GM21390 (cell line): ENCODE results near the gene EPSTI1.

Source experiments
- ATAC-seq: cut with Tn5 transposase; IDR thresholded peaks from one replicate; pipeline ENCODE4 v1.9.1; 2021; ENCODE audit not compliant: unreplicated experiment

EPSTI1 gene

DNA sequence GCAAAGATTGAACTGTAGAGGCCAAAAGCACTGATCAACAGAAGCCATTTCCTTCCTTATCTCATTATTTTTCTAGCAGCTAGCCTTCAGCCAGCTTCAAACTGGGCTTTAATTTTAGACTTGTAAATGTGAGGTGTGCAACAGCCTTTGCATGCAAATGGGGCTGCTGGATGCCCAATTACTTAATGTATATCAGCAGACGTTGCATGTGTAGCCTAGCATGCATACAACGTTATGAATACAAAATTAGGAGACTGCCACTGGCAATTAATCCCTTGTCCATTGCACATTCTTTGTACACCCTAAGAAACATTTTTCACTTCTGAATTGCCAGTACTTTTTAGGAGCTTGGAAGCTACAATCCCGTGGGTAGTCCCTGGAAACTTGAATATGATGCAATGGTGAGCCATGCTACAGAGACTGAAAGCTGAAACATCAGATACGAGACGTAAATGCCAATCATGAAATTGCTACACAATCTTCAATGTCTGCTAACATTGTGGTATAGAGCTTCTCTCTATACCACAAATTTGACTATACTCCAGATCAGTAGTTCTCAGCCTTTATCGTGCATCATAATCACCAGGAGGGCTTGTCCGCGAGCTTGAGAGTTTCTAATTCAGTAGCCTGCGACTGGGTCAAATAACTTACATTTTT, 20.2 kb downstream of the EPSTI1 start:
- ATAC-seq: peak; percentile 54

DNA sequence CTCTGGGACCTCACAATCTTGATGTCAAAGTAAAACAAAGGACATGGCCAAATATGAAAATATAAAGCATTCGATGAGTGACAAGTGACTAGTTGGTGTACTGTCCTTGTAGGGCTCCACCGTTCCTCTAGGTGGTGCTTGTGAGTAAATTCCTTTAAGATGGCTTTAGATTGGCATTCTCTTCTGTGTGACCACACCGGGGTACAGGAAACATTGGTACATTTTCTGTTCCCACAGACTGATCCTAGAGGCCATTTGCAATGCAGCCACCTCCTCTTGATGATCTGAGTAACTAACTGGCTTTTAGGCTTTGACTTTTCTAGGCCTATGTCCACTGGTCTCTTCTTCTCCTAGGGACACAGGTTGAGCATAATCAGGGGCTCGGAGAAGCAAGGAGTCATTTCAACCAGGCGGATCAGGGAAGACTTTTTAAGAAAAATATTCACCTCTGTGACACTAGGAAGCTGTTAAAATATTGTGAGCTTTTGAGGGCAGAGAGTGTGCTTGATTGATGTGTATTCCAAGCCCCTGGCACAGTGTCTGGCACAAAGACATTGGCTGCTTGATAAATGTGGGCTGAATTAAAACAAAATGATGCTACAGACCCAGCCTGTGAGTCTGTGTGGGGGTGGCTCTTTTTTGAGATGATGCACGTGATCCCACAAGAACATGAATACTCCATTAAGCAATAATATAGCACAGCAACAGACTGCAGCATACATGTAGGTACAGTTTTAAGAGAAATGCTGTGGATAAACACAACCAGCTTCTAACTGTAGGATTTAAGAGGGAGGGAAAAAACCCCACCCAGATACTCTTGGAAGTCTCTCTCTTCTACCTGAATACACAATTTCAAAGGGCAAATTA, 21.0 kb downstream of the EPSTI1 start:
- peak; percentile 58 for ATAC-seq

DNA sequence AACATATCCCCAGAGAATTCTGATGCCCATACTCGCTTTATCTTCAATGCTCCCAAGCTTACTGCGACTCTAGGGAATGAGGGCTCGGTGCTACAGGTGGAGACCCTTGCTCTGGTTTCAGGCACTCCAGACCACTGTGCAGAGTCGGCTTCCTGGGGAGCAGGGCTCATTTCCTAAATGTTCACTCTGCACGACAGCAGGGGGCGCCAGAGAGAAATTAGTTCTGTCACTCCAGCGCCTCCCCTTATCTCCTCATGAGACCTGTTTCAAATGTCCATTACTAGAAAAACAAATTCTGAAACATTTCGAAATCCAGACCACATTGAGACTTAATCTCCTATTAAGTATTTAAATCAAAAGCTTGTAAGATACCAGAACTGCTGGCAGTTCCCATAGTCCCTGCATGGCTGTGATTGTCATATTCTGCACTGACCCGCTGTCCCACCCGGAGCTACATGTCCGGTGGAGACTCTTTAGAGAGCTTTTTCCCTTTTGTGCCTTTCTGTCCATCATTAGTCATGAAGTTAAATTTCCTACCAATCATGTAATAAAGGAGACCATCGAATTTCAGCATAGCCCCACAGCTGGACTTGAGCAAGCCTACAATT, 22.4 kb downstream of the EPSTI1 start:
- ATAC-seq: no peak

DNA sequence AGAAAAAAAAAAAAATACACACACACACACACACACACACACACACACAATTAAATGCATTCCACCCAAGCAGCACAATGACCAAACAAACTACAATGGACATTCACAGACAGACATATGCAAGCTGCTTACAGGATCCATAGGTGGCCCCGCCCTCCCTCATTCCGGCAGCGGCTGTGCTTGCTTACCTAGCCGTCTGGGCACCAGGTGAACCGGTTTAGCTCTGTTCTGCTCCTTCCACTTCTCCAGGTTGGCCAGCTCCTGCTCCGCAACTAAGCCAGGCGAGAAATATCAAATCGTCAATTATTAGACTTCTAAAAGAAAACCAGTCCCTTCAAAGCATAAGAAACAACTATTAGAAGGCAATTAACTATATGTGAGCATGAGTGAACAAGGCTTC, 23.1 kb downstream of the EPSTI1 start:
- no peak for ATAC-seq

DNA sequence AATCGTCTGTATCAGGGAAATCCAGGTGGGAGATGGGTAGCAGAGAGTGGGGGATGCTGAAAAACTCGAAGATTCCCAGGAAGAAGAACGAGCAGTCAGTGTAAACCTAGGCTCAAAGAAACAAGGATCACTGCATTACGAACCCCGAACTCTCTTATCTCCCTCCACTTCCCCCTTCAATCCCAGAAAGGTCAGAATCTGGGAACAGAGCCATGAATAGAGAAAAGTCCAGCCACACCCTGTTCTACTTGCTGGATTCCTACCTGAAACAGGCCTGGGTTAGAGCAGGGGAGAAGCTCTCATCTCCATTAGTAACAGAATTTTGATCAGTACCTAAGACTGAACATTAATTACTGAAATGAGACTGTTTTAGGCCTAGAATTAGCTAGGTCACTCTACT, 24.4 kb downstream of the EPSTI1 start:
- ATAC-seq: no peak

DNA sequence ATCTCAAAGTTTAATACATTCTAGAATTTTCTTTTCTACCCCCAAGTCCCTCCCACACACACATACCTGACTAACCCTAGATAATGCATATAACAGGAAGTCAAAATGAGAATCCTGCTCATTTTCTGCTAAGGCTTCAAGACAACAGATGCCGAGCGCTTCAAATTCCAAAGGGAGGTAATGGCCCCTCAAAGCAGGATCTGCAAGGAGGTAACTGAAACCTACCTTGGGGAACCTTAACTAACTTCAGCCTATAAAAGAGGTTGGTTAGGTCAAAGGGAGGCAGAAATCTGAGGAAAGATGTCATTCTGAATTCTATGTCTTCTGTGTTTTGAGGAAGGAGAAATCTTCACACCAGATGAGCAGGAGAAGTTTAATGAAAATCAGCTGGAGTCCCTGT, 26.8 kb downstream of the EPSTI1 start:
- ATAC-seq: no peak

DNA sequence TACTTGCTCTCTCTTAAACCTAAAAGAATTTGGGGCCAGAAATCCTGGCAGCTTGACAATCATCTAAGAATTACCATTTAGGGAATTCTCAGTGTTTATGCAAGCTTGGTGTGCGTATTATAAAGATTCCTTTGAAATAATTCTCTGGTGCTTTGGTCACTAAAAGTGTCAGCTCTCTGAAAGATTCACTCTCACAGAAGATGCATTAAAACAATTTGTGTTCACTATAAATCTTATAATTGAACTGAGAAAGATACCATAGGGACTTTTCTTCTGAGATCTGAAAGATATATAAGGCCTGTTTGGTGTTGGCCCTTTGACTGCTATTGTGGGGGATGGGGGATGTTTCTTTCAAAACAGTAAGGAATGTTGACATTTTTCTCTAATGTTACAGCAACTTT, 27.3 kb downstream of the EPSTI1 start:
- ATAC-seq: no peak

DNA sequence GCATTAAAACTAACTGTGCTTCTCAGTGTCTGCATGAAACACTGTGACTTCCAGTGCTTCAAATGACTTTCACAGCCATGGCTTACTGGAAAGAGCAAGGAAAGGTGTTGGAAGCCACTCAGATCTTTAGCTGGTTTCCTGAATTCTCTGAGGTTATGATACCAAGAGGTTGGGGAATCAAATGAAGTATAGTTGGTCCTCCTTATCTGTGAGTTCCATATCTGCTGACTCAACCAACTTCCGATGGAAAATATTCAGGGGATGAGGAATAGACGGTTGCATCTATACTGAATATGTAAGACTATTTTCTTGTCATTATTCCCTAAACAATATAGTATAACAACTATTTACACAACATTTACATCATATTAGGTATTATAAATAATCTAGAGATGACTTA, 32.4 kb downstream of the EPSTI1 start:
- no peak for ATAC-seq

DNA sequence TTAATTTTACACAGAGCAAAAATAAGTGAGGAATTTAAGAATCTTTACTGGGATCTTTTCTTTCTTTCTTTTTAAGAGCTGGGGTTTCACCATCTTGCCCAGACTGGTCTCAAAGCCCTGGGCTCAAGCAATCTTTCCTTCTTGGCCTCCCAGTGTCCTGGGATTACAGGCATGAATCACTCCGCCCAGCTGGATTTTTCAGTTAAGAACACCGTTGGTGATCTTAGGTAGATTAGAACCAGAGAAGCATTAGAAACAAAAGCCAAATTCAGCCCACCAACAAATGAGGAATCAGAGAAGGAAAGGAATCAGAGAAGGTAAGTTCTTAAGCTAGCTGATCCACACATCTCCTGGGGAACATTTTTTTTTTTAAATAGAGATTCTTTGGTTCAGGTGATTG, 34.2 kb downstream of the EPSTI1 start:
- ATAC-seq: no peak

DNA sequence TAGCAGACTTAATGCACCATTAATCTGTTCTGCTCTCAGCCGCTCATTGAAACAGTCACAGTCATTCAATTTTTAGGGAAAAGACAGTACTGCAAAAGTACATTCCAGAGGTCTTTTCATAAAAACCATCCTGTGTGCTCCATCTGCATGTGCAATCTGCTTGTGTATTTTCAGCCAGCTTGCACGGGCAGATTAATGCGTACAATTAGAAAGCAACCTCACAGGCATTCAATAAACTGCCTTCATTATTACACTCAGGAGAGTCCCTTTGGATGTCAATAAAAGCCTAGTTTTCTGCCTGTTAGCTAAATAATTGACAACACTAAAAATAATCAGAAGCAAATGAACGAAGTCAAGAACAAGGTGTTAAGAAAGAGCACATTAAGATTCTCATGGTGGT, 41.9 kb downstream of the EPSTI1 start:
- ATAC-seq: no peak

DNA sequence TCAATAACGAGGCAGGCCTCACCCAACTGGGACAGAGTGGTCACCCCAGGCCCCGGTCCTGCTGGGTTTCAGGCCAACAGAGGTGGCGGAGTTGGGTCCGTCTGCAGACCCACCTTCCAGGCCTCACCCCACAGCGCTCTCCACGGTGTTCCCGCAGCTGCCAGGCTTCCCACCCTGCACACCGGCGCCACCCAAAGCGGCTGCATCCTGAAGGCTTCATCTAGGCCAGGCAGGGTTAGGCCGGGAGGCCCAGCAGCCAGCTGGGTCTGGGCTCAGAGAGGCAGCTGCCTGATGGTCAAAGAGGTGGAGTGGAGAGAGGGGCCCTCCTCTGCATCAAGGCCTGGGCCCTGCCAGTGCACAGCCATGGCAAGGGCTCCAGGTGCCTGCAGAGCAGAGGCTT, 44.1 kb downstream of the EPSTI1 start:
- no peak for ATAC-seq

DNA sequence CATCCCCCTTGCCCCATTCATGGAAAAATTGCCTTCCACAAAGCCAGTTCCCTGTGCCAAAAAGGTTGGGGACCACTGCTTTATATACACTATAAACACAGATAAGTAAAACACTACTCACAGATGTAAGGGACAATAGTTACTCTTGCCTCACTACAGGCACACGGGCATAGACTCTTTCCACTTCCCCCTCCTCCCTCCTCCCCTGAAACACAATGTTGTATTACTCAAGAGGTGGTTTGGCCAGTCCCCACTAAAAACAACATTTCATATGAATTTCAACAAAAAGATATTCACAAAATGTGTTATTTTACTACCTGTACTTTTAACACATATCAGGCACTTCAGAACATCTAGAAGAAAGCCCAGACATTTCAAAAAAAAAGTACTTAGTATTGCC, 45.1 kb downstream of the EPSTI1 start:
- ATAC-seq: no peak

DNA sequence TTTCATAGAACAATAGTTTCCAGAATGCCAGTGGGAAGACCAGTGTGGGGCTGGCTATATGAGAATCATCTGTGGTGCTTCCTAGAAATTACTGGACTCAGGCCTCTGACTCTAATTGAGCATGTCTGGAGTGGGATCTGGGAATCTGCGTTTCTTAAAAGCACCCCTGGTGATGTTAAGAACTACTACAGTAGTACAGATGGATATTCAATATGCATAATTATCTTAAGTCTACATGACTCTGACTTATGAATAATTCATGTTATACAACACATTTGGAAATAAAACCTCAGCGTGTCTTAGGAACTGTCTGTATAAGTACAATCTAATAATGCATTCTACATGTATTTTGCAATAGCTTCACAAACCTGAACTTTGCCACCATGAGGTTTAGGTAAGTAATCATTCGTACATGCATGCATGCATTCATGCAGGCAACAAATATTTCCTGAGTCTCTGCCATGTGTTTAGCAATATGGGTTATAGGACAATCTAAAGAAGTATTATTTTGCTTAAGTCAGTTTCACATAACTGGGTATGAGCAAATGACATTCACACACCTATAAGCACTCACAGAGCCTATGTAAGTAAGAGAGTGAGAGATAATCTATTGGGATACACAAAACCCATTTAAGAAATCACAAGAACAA, 62.0 kb downstream of the EPSTI1 start:
- no peak for ATAC-seq

DNA sequence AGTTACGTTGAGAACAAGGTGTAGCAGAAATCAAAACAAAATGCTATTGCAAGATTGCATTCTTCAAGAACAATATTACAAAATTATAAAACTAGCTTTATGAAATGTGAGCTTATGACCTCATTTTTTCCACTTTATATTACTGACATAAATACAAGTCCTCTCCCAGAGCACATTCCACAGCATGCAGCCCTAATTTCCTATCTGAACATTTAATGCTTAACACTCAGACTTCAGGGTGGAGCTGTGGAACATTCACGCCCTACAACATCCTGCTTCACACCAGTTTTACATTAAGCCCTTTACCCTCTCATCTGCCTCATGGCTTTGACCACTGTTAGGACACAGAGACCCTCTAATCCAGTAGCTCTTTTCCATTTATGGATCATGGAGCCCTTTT, 65.5 kb downstream of the EPSTI1 start:
- no peak for ATAC-seq

DNA sequence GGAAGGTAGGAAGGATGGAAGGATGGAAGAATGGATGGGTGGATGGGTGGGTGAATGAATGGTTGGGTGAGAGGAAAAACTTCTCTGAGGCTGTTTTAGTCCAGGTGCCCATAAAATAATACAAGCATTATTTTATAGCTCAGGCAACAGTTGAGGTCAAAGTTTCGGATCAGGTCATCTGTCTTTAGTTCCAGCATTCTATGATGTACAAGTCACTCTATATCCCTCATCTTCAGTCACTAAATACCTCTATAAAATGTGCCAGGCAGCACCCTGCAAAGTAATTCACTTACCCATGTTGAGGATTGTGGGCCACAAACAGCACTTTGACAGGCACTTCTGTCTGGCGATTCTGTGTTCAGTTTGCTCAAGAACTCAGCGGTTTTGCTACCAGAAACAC, 66.0 kb downstream of the EPSTI1 start:
- ATAC-seq: no peak

DNA sequence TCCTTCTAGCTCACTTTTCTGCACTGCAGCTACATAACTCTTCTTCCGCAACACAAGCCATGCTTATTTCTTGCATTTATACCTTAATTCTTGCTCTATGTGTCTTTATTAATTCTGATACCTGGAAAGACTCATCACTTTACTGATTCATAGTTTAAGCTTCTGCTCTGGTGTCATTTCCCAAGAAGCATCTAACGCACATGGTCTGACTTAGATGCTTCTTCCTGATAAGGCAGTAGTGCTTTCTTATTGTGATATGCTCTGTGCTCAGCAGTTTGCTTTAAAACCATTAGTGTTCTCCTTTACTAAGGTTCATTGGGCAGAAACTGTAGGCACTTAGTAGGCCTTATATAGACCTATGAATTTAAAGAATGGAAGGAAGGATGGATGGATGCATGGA, 66.4 kb downstream of the EPSTI1 start:
- ATAC-seq: no peak

DNA sequence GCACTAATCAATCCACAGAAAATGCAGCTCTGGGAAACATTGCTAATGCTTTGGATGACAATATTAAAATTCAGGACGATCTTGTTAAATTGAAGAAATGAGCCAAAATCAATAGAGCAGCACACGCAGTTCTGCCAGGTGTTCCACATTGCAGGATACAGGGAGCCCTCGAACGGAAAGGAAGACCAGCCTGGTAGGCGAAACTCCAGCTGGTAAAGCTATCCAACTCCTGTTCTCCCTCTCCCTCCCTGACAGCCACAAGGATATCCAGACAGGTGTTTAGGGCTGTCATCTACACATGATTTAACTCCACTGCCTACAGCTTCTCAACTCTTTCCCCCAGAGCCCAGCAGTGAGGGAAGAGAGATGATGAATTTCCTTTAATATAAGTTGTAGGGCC, 67.7 kb downstream of the EPSTI1 start:
- no peak for ATAC-seq

DNA sequence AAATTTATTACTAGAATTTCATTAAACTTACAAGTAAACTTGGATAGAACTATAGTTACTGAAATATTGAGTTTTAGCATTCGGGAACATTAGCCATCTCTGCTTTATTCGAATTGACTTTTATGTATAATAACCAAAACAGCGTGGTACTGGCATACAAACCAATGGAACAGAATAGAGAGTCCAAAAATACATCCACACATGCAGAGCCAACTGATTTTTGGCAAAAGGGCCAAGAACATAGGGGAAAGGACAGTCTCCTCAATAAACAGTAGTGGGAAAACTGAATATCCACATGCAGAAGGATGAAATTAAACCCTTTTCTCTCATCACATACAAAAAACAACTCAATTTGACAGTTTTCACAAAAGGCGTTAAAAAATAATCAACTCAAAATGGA, 84.3 kb downstream of the EPSTI1 start:
- no peak for ATAC-seq

DNA sequence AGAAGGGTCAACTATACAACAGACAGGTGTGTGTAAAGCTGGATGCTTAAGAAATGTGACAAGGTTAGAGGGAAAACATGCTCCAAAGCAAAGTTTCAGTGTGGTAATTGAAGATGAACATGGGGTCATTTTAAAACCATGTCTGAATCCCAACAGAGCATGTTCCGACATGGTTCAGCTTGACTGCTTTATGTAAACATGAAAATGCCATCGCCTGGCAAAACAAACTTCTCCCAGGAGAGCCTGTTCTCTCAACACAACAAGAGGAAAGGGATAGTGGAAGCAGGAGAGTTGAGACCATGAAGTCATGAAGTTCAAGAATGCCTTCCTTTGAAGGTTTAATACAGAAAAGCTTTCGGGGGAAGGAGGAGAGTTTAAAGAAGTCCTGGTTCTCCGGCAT, 85.8 kb downstream of the EPSTI1 start:
- no peak for ATAC-seq

DNA sequence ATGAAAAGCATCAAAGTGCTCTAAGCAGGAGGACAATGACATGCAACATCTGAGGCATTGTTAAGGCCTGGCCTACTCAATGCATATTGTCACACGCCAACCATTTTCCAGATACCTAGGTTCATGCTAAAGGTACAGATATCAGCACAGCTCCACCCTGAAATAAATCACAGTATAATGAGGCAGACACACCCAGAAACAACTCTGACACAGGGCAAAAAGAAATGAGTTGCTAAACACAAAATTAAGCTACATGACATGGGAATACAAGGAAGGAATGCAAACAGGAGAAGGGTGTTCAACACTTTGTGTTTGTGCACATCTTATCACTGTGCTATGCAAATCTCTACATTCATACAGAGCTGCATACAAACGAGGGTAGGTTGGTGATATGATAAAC, 86.5 kb downstream of the EPSTI1 start:
- ATAC-seq: no peak

DNA sequence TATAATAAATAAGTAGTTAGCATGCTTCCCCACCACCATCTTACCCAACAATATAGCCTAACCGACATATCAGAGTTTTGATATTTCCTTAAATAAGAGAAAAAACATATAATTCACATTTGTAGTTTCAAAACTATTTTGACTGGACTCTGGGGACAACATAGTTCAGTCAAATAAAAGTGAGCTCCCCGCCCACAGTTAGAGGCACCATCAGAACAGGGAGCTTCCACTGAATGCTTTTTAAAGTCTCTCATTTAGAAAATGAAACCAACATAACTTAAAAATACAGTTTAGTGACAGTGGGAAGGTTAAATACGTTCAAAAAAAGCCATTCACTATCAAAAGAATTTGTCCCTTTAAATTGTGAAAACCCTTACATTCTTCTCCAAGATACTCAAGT, 92.8 kb downstream of the EPSTI1 start:
- peak; percentile 71 for ATAC-seq

DNA sequence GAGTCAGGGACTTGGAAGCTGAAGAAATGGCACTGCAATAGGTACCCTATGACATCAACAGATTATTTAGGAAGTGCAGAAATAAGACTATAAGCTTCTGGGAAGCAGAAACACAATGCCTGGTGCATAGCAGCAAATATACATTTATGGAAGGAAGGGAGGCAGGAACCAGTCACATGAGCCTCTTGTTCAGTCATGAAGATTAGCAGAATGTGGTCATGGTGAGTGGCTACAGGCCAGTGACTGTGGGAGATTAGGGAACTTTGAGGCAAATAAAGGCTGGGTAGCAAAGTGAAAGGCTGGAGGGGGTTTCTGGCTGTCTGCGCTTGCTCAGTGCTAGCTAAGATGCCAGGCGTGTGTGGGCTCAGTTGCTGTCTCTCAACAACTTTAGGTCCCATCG, 96.3 kb downstream of the EPSTI1 start:
- no peak for ATAC-seq
